Measurements from ENCODE around the gene SCN2A. TPM values are rescaled to one million over a fixed set of nuclear protein-coding genes. Genes with fewer than 3 reads are reported as not detected.
"Not testable (repeated sequence)": the region's sequence is repeated elsewhere in the genome, so short reads cannot be mapped to it uniquely, and the experiment has no call there.

The SCN2A gene
- polyA plus RNA-seq, 1 experiment: 0.05 TPM

DNA sequence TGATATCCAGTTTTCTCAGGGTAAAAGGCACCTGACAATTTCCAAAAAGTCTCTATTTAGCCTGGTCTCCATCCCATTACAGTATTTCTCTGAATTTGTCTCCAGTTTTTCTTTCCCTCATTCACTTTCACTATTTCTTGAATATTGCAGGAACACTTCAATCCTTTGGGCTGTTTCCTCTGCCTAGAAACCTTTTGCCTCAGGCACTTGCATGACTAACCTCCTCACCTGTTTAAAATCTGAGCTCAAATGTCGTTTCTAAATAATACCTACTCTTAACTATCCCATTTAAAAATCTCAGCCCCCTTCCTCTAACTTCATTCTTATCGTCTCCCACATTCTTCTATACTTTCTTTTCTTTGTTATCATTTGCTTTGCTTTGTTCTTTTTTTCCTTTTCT is 9.0 kb downstream of the SCN2A start:
- DNase-seq (ENCODE audit: low read depth): no peak
- ChIA-PET CTCF (interaction anchor here (1.1 kb wide), 1 partner anchor 9 kb away, joined by 3 read pairs; the partner anchor contains the start of gene SCN2A), POLR2A (no interaction called here)
- H3K27me3 ChIP-seq (ENCODE audit: control insufficient read depth, insufficient read depth, low read length): no peaks in the 10 kb centered on the region
- TF ChIP-seq CTCF (IDR thresholded peaks at IDR 0.05; ENCODE audit: insufficient read depth, low read depth, low read length): no peak
- no peaks in the 10 kb centered on the region for H3K36me3 ChIP-seq (ENCODE audit: control insufficient read depth, insufficient read depth, low read length)
- H3K4me3 ChIP-seq (ENCODE audit: low read depth, low read length): no peak overlapping the region

- DNase-seq (ENCODE audit: low read depth): no peak
- H3K27me3 ChIP-seq (ENCODE audit: control insufficient read depth, insufficient read depth, low read length): no peaks in the 10 kb centered on the region
- no peaks in the 10 kb centered on the region for H3K36me3 ChIP-seq (ENCODE audit: control insufficient read depth, insufficient read depth, low read length)
- TF ChIP-seq CTCF (IDR thresholded peaks at IDR 0.05; ENCODE audit: insufficient read depth, low read depth, low read length): no peak
- no peak overlapping the region for H3K4me3 ChIP-seq (ENCODE audit: low read depth, low read length)
- ChIA-PET CTCF (no interaction called here), POLR2A (no interaction called here)
Observed at GRCh38 chr2:165251366-165251765, 12.2 kb downstream of the SCN2A start.

DNA sequence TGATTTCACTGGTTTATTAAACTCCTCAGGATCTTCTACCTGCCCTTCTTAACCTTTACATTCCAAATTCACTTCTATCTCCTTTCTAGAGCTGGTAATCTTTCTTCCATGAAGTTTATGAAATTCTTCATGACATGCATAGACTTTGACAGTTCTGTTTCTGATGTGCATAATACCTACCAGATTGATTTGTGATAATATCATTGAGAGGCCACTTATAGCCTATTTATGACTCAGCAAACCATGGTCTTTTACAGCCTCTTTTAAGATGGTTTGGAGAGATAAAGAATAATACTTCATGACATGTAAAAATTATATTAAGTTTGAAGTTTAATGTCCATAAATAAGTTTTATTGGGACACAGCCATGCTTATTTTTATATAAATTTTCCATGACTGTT is 14.0 kb downstream of the SCN2A start:
- Histone ChIP-seq H3K36me3 (ENCODE audit: control insufficient read depth, insufficient read depth, low read length) (no peaks in the 10 kb centered on the region), H3K4me3 (ENCODE audit: low read depth, low read length) (no peak overlapping the region), H3K27me3 (ENCODE audit: control insufficient read depth, insufficient read depth, low read length) (no peaks in the 10 kb centered on the region)
- POLR2A ChIA-PET: no interaction called here
- CTCF ChIA-PET: no interaction called here
- no peak for TF ChIP-seq CTCF (IDR thresholded peaks at IDR 0.05; ENCODE audit: insufficient read depth, low read depth, low read length)
- DNase-seq (ENCODE audit: low read depth): no peak

- POLR2A ChIA-PET: no interaction called here
- no peaks in the 10 kb centered on the region for H3K36me3 ChIP-seq (ENCODE audit: control insufficient read depth, insufficient read depth, low read length)
- CTCF ChIA-PET: no interaction called here
- TF ChIP-seq CTCF (IDR thresholded peaks at IDR 0.05; ENCODE audit: insufficient read depth, low read depth, low read length): no peak
- DNase-seq (ENCODE audit: low read depth): no peak
- no peak overlapping the region for H3K4me3 ChIP-seq (ENCODE audit: low read depth, low read length)
- no peaks in the 10 kb centered on the region for H3K27me3 ChIP-seq (ENCODE audit: control insufficient read depth, insufficient read depth, low read length)
Observed at GRCh38 chr2:165256618-165257017, 17.4 kb downstream of the SCN2A start.

- POLR2A ChIA-PET; H3K36me3 ChIP-seq (ENCODE audit: control insufficient read depth, insufficient read depth, low read length); H3K4me3 ChIP-seq (ENCODE audit: low read depth, low read length); H3K27me3 ChIP-seq (ENCODE audit: control insufficient read depth, insufficient read depth, low read length); DNase-seq (ENCODE audit: low read depth); CTCF ChIA-PET: not testable (repeated sequence)
Observed at GRCh38 chr2:165260347-165260746, 21.1 kb downstream of the SCN2A start.

DNA sequence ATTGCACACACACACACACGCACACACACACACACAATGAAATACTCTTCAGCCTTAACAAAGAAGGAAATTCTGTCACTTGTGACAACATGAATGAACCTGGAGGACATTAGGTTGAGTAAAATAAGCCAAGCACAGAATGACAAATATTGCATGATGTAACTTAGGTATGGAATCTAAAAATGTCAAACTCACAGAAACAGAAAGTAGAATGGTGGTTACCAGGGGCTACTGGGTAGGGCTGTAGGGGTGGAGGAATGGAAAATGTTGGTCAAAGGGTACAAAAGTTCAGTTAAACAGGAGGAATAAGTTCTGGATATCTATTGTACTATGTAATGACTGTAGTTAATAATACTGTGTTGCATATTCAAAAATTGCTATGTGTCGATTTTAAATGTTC is 29.5 kb downstream of the SCN2A start:
- no peak overlapping the region for H3K4me3 ChIP-seq (ENCODE audit: low read depth, low read length)
- POLR2A ChIA-PET: no interaction called here
- CTCF ChIA-PET: no interaction called here
- DNase-seq (ENCODE audit: low read depth): no peak
- no peaks in the 10 kb centered on the region for H3K27me3 ChIP-seq (ENCODE audit: control insufficient read depth, insufficient read depth, low read length)
- TF ChIP-seq CTCF (IDR thresholded peaks at IDR 0.05; ENCODE audit: insufficient read depth, low read depth, low read length): no peak
- H3K36me3 ChIP-seq (ENCODE audit: control insufficient read depth, insufficient read depth, low read length): no peaks in the 10 kb centered on the region

Measured in BJ (cell line).